HG02852 (cell line): ENCODE results near the gene ARIH2.

Experiments
- ATAC-seq: cut with Tn5 transposase; IDR thresholded peaks from one replicate; pipeline ENCODE4 v1.9.1; 2021; ENCODE audit warnings: mild to moderate bottlenecking, moderate library complexity; ENCODE audit not compliant: unreplicated experiment

The ARIH2 gene

DNA sequence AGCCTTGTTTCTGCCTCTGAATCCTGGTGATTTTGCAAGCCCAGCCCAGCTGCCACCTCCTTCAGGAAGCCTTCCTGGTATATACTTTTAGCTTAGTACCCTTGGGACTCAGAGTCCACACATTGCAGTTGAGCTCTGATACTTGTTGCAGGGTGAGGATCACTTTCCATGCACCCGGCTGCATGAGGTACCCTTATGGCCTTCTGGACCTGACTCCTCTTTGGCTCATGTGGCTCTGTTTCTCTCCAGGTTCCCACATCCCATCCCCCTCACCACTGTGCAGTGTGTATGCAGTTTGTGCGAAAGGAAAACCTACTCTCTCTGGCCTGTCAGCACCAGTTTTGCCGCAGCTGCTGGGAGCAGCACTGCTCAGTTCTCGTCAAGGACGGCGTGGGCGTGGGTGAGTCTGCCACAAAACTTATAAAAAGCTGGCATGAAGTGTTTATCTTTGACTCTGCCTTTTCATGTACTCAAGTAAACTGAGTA, 48.3 kb downstream of the ARIH2 start:
- ATAC-seq = no peak

DNA sequence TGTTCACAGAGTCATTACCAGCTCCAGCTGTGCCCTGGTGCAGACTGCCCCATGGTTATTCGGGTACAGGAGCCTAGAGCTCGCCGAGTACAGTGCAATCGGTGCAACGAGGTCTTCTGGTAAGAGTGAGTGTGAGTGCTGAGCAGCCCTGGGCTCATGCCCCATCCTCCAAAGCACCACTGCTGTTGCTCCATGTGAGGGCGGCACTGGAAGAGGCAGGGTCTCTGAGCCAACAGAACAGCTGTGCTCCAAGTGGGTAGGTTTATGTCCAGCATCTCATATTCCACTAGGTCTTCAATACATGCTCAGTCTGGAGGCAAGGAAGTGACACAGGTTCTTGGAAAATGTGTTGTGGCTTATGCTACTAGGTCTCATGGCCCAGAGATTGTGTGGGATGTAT, 51.9 kb downstream of the ARIH2 start:
- no peak for ATAC-seq

DNA sequence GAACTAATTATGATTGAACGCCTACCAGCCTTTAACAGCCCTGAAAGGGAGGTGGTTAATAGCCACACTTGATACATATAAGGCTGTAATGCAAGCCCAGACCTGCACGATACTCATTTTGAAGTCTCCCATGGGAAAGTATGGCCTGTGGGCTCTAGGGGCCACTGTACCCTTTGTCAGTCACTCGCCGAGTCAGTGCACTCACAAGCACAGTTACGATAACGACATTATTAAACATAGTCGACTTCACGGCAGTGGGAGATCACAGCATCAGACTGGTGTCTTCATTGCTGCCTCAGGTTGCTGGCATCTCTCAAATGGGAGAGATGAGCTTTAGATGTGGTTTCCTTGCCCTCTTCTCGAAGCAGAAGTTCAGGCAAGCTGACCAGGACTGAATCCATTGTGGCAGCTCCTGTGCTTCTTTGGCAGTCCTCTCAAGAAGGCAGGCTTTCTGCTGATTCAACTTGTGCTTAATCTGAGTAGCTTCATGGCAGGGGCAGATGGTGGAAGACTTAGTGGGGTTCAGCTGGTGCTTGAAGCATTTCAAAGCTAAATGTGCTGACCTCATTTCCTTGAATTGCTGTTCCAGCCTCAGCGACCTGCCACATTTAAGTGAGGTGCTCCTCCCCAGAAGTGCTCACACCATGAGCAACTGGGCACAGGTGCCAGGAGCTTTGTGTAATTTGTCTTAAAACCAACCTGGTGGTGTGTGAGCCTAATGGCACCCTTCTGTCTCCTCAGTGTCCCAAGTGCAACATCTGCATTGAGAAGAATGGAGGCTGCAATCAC, 55.6 kb downstream of the ARIH2 start:
- ATAC-seq = no peak

DNA sequence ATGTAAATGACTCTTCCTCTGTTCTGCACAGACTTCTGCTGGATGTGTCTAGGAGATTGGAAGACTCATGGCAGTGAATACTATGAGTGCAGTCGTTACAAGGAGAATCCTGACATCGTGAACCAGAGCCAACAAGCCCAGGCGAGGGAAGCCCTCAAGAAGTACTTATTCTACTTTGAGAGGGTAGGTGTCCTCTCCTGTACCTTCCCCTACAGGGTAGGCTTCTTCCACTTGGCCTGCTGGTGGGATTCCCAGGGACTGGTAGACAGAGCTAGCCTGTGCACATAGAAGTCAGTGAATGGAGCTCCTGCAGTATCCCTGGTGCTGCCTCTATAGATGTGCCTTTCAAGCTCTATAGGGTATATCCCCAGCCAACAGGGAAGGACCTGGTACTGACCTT, 60.8 kb downstream of the ARIH2 start:
- no peak for ATAC-seq

DNA sequence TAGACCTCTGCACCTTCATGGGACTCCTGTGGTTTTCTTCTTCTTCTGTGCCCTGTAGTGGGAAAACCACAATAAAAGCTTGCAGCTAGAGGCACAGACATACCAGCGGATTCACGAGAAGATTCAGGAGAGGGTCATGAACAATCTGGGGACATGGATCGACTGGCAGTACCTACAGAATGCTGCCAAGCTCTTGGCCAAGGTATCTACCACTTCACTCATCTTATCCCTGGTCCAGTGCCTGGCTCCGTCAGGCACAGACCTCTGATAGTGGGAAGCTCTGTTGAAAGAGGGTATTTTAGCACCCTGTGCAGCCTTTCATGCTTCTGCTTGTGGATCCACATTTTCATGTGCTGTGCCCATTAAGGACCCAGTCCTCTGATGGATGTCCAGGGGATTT, 61.7 kb downstream of the ARIH2 start:
- no peak for ATAC-seq

DNA sequence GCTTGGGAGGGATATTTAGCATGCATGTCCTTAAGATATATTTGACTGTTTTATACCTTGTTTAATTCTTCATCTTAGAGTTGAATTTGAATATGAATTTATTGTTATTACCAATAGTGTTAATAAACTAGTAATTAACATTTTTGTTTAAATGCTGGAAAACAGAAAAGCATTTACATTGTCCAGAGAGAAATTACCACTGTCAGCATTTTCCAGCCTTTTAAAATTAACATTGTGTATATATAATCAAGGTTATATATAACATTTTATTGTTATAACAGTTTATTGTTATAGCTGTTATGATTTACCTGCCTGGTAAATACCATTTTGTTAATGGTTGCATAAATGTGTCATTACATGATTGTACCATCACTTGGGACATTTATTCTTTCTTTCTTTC, 63.4 kb downstream of the ARIH2 start:
- ATAC-seq = no peak

DNA sequence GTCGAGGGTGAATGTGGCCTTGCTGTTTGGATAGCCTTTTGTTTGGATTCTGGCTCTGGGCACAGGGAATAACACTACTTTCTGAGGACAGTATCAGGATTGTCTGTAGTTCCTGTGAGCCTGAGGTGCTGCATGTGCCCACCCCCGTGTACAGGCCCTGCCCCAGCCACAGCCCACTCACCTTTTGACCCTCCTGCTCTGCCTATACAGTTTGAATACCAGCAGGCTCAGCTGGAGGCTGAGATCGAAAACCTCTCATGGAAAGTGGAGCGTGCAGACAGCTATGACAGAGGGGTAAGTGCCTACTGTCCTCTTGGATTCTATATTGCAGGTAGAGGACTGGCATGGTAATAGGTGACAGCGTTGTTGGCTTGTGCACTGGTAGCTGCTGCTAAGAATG, 64.0 kb downstream of the ARIH2 start:
- no peak for ATAC-seq

DNA sequence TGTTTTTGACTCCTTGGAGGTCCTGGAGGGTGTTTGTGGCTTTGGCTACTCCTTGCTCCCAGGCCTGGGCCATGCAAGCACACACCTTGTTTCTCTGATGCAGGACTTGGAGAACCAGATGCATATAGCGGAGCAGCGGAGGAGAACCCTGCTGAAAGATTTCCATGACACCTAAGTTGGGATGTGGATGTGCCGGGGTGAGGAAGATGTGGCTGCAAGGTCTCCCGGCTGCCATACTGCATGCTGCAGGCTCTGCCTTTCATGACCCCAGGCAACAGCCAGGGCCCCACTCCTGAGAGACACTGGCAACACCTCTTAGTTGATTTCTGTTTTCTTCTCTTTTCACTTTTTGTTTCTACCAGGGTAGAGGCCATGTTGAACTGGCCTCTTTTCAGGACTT, 64.5 kb downstream of the ARIH2 start:
- ATAC-seq = no peak

DNA sequence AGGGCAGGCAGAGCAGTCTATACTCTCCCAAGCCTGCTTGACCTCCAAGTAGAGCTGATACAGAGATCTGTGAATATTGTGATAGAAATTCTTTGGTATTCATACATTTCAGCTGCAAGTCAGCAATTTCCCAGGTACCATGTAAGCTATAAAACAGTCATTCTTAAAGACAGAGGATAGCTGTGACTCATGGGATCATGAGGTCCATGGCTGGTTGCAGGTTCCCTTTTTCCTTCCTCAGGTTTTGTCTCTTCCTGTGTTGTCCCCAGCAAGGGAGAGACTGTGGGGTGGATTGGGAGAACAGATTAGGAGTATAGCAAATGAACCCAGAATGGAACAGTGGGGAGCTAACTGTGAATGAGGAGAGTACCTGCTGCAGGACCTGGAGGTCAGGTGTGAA, 66.0 kb downstream of the ARIH2 start:
- no peak for ATAC-seq

DNA sequence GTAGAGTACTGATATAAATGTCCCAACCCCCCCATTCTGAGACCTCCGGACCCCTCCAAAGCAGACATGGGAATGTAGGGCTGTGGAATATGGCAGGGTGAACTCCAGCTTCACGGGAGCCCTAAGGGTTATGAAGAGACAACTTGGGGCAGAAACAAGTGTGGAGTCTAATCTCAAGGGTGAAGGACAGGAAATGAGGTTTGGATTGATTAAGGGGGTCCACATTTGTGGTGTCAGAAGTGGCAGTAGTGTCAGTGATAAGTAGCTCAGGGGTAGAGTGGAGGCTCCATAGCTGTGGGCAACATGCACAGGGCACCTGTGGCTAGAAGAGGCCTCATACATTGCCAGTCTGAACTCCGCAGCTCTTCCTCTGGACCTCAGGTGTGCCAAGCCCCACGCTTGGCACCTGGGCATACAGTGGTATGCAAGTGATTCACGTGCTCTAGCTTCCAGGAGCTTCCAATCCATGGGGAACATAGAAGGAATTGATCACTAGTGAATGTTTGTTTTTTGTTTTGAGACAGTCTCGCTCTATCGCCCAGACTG, 67.3 kb downstream of the ARIH2 start:
- ATAC-seq = no peak

DNA sequence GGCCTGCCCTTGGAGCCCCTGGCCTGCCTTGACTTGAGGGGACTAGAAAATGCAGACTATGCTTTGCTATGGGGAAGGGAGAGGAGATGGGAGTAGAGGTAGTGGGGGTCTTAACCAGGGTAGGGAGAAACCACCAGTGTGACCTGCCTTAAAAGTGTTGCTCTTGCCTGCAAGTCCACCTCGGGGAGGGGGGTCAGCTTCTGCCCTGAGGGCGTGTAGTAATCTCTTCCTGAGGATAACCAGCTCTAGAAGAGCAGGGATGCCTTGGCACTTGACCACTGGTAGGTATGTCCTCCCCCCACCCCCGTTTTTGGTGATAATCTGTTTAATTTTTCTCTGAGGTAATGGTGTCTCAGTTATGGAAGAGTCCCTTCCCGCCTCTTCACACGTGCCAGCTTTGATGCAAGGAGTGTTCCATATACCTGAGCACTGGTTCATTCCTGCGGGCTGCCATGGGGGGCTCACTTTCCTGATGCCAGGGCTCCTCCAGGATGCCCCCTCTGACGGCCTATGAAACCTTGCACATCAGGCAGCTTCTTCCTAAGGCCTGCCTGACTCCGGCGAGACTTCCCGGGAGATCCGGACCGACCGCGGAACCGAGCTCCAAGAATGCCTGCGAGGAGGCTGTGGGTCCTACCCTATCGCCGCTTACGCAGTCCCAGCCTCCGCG, 70.6 kb downstream of the ARIH2 start:
- ATAC-seq = no peak

DNA sequence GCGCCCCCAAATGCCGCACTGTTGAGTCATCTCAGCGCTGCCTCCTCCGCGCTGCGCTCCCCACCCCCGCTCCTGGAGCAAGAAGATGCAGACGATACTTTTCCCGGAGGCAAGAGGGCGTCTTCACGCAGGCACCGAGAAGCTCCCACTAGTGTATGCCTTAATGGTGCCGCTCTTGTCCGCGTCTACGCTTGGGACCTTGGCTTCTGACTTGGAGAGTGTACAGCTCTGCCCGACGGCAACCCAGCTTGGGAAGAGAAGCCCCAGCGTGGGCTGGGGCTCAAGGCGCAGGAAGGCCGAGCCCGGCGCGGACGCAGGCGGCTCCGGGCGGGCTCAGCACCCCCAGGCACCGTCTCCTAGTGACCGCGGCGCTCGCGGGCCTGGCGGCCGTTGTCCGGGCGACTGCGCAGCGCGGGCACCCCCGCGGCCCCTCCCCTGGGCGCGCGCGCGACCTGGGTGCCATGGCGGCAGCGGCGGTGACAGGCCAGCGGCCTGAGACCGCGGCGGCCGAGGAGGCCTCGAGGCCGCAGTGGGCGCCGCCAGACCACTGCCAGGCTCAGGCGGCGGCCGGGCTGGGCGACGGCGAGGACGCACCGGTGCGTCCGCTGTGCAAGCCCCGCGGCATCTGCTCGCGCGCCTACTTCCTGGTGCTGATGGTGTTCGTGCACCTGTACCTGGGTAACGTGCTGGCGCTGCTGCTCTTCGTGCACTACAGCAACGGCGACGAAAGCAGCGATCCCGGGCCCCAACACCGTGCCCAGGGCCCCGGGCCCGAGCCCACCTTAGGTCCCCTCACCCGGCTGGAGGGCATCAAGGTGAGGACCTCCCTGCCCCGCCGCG, 71.4 kb downstream of the ARIH2 start, which contains the start of gene P4HTM:
Gene P4HTM, plus strand, starts transcription at position 446 of the 840 bp plus-strand sequence. Its CDS starts 16 bp downstream, at position 462.
- peak; percentile 57 for ATAC-seq

DNA sequence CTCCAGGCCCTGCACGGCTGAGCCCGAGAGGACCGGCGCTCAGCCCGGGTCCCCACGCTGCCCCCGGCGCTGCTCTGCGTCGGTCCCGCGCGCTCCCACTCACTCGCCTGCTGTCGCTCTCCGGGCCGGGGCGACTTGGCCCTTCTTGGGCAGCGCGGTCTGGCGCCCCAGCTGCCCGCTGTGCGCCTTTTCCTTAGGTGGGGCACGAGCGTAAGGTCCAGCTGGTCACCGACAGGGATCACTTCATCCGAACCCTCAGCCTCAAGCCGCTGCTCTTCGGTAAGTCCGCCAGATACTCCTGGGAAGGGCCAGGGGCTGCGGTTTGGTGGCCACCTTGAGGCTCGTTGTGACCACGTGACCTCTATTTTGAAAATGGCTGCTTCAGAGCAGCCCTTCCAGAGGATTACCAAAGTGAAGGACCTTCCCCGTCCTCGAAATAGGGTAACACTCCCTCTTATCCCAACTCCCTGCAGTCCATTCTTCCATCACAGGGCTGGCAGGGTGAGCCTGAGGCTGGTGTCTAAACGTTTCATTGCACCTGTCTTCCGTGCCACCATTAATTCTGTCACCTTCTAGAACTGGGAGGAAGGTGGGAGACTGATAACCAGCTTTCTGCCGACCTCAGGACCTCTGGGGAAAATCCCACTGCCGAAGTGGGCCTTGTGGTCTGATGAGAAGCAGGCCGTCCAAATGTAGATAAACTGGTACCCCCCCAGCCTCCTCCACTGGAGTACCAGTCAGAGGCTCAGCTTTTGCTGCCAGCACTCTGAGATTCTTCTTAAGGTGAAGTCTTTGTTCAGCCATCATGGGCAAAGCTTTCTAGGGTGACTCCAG, 72.2 kb downstream of the ARIH2 start:
- peak; percentile 20 for ATAC-seq

DNA sequence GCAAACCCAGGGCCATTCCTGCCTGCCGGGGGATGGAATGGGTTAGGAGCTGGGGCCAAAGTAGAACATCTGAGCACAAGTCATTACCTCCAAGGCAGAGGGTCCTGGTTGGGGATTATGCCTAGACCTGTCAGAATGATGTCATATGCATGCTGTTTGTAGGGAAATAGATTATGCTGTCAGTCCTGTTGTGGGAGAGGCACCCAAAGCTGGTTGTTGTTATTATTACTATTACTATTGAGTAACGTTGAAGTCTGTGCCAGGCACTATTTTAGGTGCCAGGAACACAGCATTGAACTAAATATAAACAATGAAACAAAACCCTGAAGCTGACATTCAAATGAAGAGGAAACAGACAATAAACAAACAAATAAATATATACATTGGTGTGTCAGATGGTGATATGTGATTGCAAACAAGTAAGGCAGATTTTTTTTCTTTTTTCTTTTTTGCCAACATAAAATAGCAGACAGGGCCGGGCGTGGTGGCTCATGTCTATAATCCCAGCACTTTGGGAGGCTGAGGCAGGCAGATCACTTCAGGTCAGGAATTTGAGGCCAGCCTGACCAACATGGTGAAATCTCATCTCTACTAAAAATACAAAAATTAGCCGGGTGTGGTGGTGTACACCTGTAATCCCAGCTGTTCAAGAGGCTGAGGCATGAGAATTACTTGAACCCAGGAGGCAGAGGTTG, 73.4 kb downstream of the ARIH2 start:
- no peak for ATAC-seq

DNA sequence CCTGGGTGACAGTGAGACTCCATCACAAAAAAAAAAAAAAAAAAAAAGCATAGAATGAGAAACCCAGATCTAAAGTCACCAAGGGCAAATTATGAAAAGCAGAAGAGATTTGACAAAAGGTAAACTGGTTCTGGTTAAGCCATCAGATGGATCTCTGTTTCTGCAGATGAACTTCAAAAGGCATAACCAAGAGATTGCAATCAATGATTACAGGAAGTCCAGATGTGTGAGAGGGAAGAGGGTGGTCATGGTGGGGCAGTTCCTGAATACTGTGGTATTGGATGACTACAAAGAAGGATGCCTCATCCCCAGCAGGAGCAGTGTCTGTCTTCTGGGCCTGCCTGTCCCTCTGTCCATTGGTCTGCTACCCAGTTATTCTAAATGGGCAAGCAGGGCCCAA, 75.2 kb downstream of the ARIH2 start:
- ATAC-seq = no peak

DNA sequence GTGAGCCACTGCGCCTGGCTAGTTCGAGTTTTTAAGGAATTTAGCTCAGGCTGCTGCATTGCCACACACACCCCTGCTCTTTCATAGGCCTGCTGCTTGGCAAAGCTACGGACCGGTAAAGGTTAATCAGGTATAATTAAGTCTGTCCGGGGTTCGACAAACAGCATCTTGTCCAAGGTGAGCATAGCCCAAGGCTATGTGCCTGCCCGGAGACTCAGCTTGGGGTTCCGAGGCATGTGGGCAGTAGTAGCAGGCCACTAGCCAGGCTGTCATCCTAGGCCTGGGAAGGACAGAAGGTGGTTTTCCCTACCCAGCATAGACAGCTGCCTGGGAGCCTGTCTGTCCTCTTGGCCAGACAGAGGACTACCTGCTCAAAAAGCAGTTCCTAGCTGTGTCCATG, 78.0 kb downstream of the ARIH2 start:
- no peak for ATAC-seq

DNA sequence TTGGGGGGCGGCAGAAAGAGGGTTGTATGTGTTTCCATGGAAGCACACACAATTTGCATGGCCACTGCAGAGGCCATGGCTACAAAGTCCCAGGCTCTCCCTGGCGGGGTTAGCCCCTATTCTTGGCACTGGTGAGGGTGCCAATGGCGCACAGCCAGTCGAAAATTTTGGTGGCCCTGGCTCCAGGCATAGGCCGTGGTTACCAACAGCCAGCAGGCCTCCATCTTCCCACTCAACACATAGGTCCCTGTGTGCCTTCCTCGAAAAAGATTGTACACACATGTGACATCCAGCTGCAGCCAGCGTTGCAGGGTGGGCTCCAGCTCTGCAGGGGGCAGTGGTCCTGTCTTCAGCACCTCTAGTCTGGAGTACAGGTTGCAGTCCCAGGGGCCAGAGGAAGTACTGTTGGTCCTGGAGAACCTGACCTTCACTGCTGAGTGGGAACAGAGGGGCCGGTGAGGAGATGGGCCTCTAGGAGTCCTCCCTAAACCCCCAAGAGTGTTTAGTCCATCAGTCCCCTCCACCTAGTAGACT, 78.5 kb downstream of the ARIH2 start:
- no peak for ATAC-seq

DNA sequence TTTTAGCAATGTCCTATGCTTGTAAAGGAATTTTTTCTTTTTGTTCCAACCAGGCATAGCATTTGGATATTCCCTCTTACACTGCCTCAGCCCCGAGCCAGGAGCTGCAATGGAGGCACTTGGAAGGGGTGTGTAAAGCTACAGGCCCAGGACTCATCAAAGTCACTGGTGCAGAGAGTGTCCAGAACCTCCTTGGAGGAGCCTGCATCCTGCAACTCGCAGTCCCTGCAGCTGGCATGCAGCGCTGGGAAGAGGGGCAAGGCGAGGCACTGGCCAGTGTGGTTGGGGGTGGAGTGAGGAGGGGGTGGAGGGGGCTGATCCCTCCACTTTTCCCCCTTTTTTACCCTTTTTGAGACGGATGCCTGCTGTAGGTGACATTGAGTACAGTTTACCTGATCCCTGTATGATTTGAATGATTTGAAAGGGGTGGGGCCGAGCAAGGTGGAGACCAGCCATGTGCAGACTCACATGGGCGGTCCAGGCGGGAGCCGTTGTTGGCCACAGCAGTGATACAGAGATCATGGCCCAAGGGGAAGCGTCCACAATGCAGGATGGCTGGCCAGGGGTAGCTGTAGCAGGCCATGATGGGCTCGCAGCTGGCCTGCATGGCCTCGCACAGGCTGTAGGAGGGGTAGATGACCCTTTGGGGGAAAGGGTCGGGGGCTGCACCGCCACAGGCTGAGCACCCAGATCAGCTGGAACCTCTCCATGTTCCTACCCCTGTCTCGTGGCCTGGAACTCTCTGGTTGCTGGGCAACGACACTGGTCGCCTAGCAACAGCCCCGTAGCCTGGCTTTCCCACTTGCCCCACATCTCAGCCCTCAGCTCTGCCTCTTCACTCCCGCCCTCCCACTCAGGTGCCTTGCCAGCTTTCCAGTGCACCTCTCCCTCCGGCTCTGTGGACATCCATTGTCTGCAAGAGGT, 79.3 kb downstream of the ARIH2 start:
- ATAC-seq = no peak
